Lung microvascular endothelial cell (primary cell): ENCODE data around the gene UBE2V1. TPM values are rescaled to one million over a fixed set of nuclear protein-coding genes. Genes with fewer than 3 reads are reported as not detected.
"Not testable (repeated sequence)": the region's sequence is repeated elsewhere in the genome, so short reads cannot be mapped to it uniquely, and the experiment has no call there.

Source experiments
- DNase-seq, 2 donors: peaks; one replicate each; pipeline versions ENCODE4 v3.0.0 to v3.0.0-alpha.2; 2010; ENCODE audit warnings: low read depth in 2 of 2
- total RNA-seq: library from RNA; depleted of rRNA; stranded (reverse); fragments of >200 nt; gene quantifications from 2 replicates; pipeline ENCODE4 v1.2.1, GENCODE V29; 2014

Gene UBE2V1
- total RNA-seq, 1 donor from 2014 or later, result 21.0 TPM

GRCh38 chr20:50115591-50116367 is 2.8 kb upstream of the UBE2V1 start:
- peak; percentile 98 to 99 for DNase-seq

GRCh38 chr20:50115041-50115512 is 2.1 kb upstream of the UBE2V1 start:
- DNase-seq, result no peak

- no peak for DNase-seq
Observed at GRCh38 chr20:50113420-50114224, 672 bp upstream of the UBE2V1 start.

GRCh38 chr20:50111829-50112495 is 988 bp downstream of the UBE2V1 start:
- no peak for DNase-seq

GRCh38 chr20:50111120-50111828 is 1.7 kb downstream of the UBE2V1 start:
- DNase-seq, result peak in 1 of 2 donors; percentile 61

- peak; percentile 63 to 85 for DNase-seq
Observed at GRCh38 chr20:50110141-50111047, 2.6 kb downstream of the UBE2V1 start.

- peak in 1 of 2 donors; percentile 42 for DNase-seq
Observed at GRCh38 chr20:50108556-50109235, 4.3 kb downstream of the UBE2V1 start.

GRCh38 chr20:50107796-50108331 is 5.1 kb downstream of the UBE2V1 start:
- DNase-seq, result no peak

GRCh38 chr20:50107086-50107660 is 5.8 kb downstream of the UBE2V1 start:
- DNase-seq, result peak in 1 of 2 donors; percentile 84

- not testable (repeated sequence) for DNase-seq
Observed at GRCh38 chr20:50106669-50107068, 6.3 kb downstream of the UBE2V1 start.

- DNase-seq, result peak in 1 of 2 donors; percentile 79
Observed at GRCh38 chr20:50103464-50104107, 9.4 kb downstream of the UBE2V1 start.

GRCh38 chr20:50102551-50102950 is 10.4 kb downstream of the UBE2V1 start:
- DNase-seq, result not testable (repeated sequence)

GRCh38 chr20:50101887-50102286 is 11.1 kb downstream of the UBE2V1 start:
- DNase-seq, result no peak

GRCh38 chr20:50101281-50101680 is 11.7 kb downstream of the UBE2V1 start:
- DNase-seq, result no peak

- DNase-seq, result no peak
Observed at GRCh38 chr20:50100552-50100951, 12.4 kb downstream of the UBE2V1 start.

GRCh38 chr20:50099565-50099991 is 13.4 kb downstream of the UBE2V1 start:
- no peak for DNase-seq

- no peak for DNase-seq
Observed at GRCh38 chr20:50099113-50099512, 13.8 kb downstream of the UBE2V1 start.

- DNase-seq, result no peak
Observed at GRCh38 chr20:50098259-50098658, 14.7 kb downstream of the UBE2V1 start.
